ELR (cell line): Measurements from ENCODE around the gene SLC5A5.
"Not testable (repeated sequence)": the region's sequence is repeated elsewhere in the genome, so short reads cannot be mapped to it uniquely, and the experiment has no call there.

ENCODE experiments used
- DNase-seq: peaks from one replicate; pipeline ENCODE4 v3.0.0-alpha.2; 2015; ENCODE audit warnings: low read depth

SLC5A5 gene

GRCh38 chr19:17871032-17871877 is 490 bp upstream of the SLC5A5 start:
- DNase-seq, result no peak

GRCh38 chr19:17872251-17873001 is 681 bp downstream of the SLC5A5 start:
- DNase-seq, result no peak

GRCh38 chr19:17873786-17874757 is 2.3 kb downstream of the SLC5A5 start:
- DNase-seq, result peak; percentile 48

- DNase-seq, result no peak
Measured at GRCh38 chr19:17874758-17875135, 3.0 kb downstream of the SLC5A5 start.

DNA sequence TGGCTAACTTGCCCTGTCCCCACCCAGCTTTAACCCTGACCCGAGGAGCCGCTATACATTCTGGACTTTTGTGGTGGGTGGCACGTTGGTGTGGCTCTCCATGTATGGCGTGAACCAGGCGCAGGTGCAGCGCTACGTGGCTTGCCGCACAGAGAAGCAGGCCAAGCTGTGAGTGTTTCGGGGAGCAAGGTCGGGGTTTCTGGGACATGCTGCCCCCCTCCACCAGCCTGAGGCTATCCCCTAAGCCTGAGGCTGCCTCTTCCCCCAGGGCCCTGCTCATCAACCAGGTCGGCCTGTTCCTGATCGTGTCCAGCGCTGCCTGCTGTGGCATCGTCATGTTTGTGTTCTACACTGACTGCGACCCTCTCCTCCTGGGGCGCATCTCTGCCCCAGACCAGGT is 6.0 kb downstream of the SLC5A5 start:
- DNase-seq, result no peak

- DNase-seq, result no peak
Measured at GRCh38 chr19:17879466-17879865, 7.7 kb downstream of the SLC5A5 start.

- no peak for DNase-seq
Measured at GRCh38 chr19:17881701-17882100, 10.0 kb downstream of the SLC5A5 start.

DNA sequence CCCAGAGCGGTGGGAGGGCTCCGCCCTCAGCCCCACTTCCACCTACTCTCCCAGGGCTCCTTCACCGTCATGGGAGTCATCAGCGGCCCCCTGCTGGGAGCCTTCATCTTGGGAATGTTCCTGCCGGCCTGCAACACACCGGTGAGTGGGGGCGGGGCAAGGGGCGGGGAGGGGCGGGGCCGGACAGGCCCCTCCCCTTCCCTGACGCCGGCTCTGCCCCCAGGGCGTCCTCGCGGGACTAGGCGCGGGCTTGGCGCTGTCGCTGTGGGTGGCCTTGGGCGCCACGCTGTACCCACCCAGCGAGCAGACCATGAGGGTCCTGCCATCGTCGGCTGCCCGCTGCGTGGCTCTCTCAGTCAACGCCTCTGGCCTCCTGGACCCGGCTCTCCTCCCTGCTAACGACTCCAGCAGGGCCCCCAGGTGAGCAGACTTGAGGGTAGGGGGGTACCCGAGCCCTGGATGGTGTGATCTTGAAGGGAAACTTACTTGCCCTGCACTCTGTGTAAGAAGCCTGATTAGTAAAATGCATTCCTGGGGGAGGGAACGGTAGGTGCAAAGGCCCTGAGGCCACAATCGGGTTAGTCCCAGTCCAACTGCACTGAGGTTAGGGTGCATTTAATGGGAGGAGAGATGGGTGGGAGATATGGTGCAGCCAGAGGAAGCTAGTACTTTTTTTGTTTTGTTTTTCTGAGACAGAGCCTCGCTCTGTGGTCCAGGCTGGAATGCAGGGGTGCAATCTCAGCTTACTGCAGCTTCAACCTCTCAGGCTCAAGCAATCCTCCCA is 12.1 kb downstream of the SLC5A5 start:
- DNase-seq, result no peak

- no peak for DNase-seq
Measured at GRCh38 chr19:17886515-17886914, 14.8 kb downstream of the SLC5A5 start.

DNA sequence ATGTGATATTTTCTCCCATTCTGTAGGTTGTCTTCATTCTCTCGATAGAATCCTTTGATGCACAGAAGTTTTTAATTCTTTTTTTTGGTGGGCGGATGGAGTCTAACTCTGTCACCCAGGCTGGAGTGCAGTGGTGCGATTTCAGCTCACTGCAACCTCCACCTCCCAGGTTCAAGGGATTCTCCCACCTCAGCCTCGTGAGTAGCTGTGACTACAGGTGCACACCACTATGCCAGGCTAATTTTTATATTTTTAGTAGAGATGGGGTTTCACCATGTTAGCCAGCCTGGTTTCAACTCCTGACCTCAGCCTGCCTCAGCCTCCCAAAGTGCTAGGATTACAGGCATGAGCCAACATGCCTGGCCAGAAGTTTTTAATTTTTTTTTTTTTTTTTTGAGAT is 15.5 kb downstream of the SLC5A5 start:
- not testable (repeated sequence) for DNase-seq

DNA sequence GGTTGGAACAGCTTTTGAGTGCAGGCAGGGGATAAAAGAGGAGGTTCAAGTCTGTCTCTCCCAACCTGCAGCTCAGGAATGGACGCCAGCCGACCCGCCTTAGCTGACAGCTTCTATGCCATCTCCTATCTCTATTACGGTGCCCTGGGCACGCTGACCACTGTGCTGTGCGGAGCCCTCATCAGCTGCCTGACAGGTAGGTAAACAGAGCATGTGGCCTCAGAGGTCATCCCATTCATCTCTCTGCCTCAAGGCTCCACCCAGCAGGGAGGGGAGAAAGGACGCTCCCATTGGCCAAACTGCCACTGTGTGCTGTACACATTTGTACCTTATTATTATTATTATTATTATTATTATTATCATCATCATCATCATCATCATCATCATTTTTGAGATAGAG is 16.5 kb downstream of the SLC5A5 start:
- DNase-seq, result no peak

- DNase-seq, result peak; percentile 44
Measured at GRCh38 chr19:17889609-17890214, 18.0 kb downstream of the SLC5A5 start.

- no peak for DNase-seq
Measured at GRCh38 chr19:17893766-17894165, 22.0 kb downstream of the SLC5A5 start.

DNA sequence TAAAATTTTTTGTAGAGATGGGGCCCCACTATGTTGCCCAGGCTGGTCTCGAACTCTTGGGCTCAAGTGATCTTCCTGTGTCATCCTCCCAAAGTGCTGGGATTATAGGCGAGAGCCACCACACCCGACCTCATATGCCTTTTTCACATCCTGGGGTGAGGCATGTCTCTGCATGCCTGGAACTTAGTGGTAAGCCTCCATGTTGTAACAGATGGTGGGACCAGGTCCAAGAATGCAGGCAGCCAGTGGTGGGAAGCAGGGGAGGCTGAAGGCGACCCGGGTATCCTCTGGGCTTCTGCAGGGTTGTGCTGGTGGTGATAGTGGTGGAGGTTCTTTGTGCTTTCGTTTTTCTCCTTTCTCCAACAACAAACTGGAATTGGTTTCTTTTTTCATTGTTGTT is 31.0 kb downstream of the SLC5A5 start:
- DNase-seq, result no peak

- no peak for DNase-seq
Measured at GRCh38 chr19:17908244-17908643, 36.5 kb downstream of the SLC5A5 start.

GRCh38 chr19:17909003-17909732 is 37.4 kb downstream of the SLC5A5 start:
- no peak for DNase-seq

DNA sequence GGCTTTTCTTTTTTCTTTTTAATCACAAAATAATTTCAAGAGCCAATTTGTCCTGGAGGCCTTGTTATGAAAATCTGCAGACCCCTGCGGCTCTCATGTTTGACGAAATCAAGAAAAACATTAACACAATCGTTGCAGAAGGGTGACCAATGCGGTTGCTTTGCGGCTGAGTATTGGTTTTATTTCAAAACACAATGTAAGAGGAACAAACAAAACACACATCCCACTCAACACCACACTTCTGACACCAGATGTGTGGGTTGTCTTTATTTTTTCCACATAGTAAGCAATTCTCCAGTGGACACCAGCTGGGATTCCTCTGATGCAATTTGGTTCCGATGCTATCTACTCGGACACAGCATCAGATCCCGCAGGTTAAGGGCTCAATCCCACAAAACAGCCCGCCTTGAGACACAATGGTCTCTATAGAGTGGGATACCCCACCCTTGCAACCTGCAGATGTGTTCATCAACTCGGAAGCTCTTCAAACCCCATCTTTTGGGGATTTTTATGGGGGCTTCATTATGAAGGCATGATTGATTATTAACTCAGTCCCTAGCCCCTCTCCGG is 39.1 kb downstream of the SLC5A5 start:
- no peak for DNase-seq

DNA sequence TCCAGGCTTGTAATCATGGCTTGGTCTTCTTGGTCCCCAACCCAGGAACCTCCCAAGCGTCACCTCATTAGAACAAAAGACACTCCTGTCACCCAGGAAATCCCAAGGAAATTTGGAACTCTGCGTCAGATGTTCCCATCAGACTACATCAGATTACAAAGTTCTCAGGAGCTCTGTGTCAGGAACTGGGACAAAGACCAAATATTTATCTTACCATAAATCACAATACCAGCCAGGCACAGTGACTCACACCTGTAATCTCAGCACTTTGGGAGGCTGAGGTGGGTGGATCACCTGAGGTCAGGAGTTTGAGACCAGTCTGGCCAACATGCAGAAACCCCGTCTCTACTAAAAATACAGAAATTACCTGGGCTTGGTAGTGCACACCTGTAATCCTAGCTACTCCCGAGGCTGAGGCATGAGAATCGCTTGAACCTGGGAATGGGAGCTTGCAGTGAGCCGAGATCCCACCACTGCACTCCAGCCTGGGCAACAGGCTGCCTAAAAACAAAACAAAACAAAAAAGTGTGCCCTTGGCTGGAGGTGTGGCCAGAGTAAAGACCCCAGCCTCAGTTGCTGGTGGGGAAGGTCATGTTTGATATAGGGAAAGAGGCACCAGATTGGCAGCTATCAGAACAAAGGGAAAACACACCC is 44.3 kb downstream of the SLC5A5 start:
- DNase-seq, result no peak

GRCh38 chr19:17918151-17918550 is 46.4 kb downstream of the SLC5A5 start:
- not testable (repeated sequence) for DNase-seq
